CD8-positive, alpha-beta memory T cell (primary cell): ENCODE measurements around the gene SRP68. TPM values are rescaled to one million over a fixed set of nuclear protein-coding genes. Genes with fewer than 3 reads are reported as not detected.
A peak's percentile ranks its signal among the peaks of the same experiment; 100 is the strongest.

Experiments
- CTCF ChIA-PET: fragments of 350-600 bp; sonication (Branson Sonifier 250); formaldehyde crosslinking; loops from one replicate; lab custom pipeline; 2021; ENCODE audit warnings: antibody characterized with exemption; lab: Charles Lee
- POLR2A ChIA-PET: fragments of 350-600 bp; sonication (Branson Sonifier 250); formaldehyde crosslinking; loops from one replicate; lab custom pipeline; 2021; ENCODE audit warnings: antibody characterized with exemption; lab: Charles Lee
- DNase-seq, 5 donors: peaks; one replicate each; pipeline versions ENCODE4 v3.0.0 to v3.0.0-alpha.2; 2020 to 2022; ENCODE audit warnings: mixed read lengths in 1 of 5
- H3K27ac ChIP-seq: one replicate; pipeline ENCODE4 v1.7.0; 2013; ENCODE audit warnings: low read depth, mild to moderate bottlenecking, low read length, moderate library complexity
- H3K27me3 ChIP-seq: 2 replicates; pipeline ENCODE4 v1.7.0; 2013; ENCODE audit warnings: low read length, mild to moderate bottlenecking; ENCODE audit not compliant: insufficient read depth, poor library complexity, severe bottlenecking
- H3K36me3 ChIP-seq: 2 replicates; pipeline ENCODE4 v1.7.0; 2013; ENCODE audit warnings: mild to moderate bottlenecking, low read length, moderate library complexity; ENCODE audit not compliant: insufficient read depth
- H3K4me1 ChIP-seq: 2 replicates; pipeline ENCODE4 v1.7.0; 2013; ENCODE audit warnings: mild to moderate bottlenecking, low read length, moderate library complexity; ENCODE audit not compliant: insufficient read depth
- H3K4me3 ChIP-seq: 2 replicates; pipeline ENCODE4 v1.7.0; 2013; ENCODE audit warnings: mild to moderate bottlenecking, low read length
- H3K9me3 ChIP-seq: 2 replicates; pipeline ENCODE4 v1.7.0; 2013; ENCODE audit warnings: mild to moderate bottlenecking, low read length
- H3K27ac Mint-ChIP-seq, 8 donors: one replicate each; pipeline ENCODE4 v1.8.0; 2020 to 2021; ENCODE audit warnings: mixed read lengths in 8 of 8, mild to moderate bottlenecking in 6 of 8, inconsistent platforms in 3 of 8, moderate library complexity in 3 of 8
- H3K27me3 Mint-ChIP-seq, 2 donors: one replicate each; pipeline ENCODE4 v1.8.0; 2020 to 2021; ENCODE audit warnings: mixed read lengths in 2 of 2, mild to moderate bottlenecking in 1 of 2, moderate library complexity in 1 of 2
- H3K36me3 Mint-ChIP-seq, 3 donors: one replicate each; pipeline ENCODE4 v1.8.0; 2020 to 2021; ENCODE audit warnings: mixed read lengths in 3 of 3, inconsistent platforms in 1 of 3, mild to moderate bottlenecking in 1 of 3
- H3K4me1 Mint-ChIP-seq, 3 donors: one replicate each; pipeline ENCODE4 v1.8.0; 2020 to 2021; ENCODE audit warnings: mixed read lengths in 3 of 3, inconsistent platforms in 1 of 3, mild to moderate bottlenecking in 1 of 3
- H3K4me3 Mint-ChIP-seq, 7 donors: one replicate each; pipeline ENCODE4 v1.8.0; 2020 to 2021; ENCODE audit warnings: mixed read lengths in 7 of 7, mild to moderate bottlenecking in 6 of 7, moderate library complexity in 4 of 7, inconsistent platforms in 2 of 7
- H3K9me3 Mint-ChIP-seq, 5 donors: one replicate each; pipeline ENCODE4 v1.8.0; 2020 to 2022; ENCODE audit warnings: mixed read lengths in 5 of 5, mild to moderate bottlenecking in 3 of 5, moderate library complexity in 2 of 5, inconsistent platforms in 1 of 5
- polyA plus RNA-seq: library from polyadenylated mRNA; unstranded; fragments of 300-500 nt; fragmentation: Illumina TruSeq; gene quantifications from one replicate; pipeline ENCODE4 v1.2.3, GENCODE V29; 2021
- total RNA-seq, 2 experiments: library from RNA; stranded (reverse); gene quantifications; one replicate each; pipeline ENCODE4 v1.2.3, GENCODE V29; 2021

Gene SRP68
- total and polyA plus RNA-seq, 3 experiments from 2014 or later, result 80.4 to 123 (median 120) TPM

- H3K36me3 Mint-ChIP-seq, result no peaks in the 10 kb centered on the region
- no peak overlapping the region for H3K27ac Mint-ChIP-seq
- H3K27ac ChIP-seq, result no peak overlapping the region
- no peak for DNase-seq
- peaks cover 0 to 6% (median 2%) of the 10 kb centered on the region in 3 donors for H3K4me1 Mint-ChIP-seq
- H3K4me3 ChIP-seq, result no peak overlapping the region
- no peaks in the 10 kb centered on the region for H3K9me3 ChIP-seq
- CTCF ChIA-PET, result interaction anchor here (0.9 to 3.7 kb wide), 8 partner anchors 9 to 113 kb away, joined by 3 to 14 read pairs (median 5); partner anchors contain the start of genes EXOC7 and MRPL38
- H3K27me3 ChIP-seq, result no peaks in the 10 kb centered on the region
- no peak overlapping the region for H3K4me3 Mint-ChIP-seq
- POLR2A ChIA-PET, result interaction anchor here (0.6 kb wide), 1 partner anchor 18 kb away, joined by 5 read pairs; no protein-coding TSS in a partner anchor
- no peaks in the 10 kb centered on the region for H3K36me3 ChIP-seq
- no peaks in the 10 kb centered on the region for H3K4me1 ChIP-seq
- H3K27me3 Mint-ChIP-seq, result peaks cover 0 to under 1% of the 10 kb centered on the region in 2 donors
- H3K9me3 Mint-ChIP-seq, result no peaks in the 10 kb centered on the region
These were observed 64.1 kb downstream of the SRP68 start for GRCh38 chr17:76008208-76008607.

- POLR2A ChIA-PET, result interaction anchor here (0.6 kb wide), 1 partner anchor 17 kb away, joined by 5 read pairs; no protein-coding TSS in a partner anchor
These were observed 64.5 kb downstream of the SRP68 start for GRCh38 chr17:76007850-76008165.

GRCh38 chr17:76007131-76007849, 65.0 kb downstream of the SRP68 start:
- Mint-ChIP-seq H3K4me3 (no peak overlapping the region), H3K27ac (peak overlapping the region in 1 of 8 donors; percentile 15), H3K9me3 (no peaks in the 10 kb centered on the region), H3K4me1 (peaks cover 0 to 6% (median 2%) of the 10 kb centered on the region in 3 donors), H3K36me3 (peaks cover 0 to 2% (median 0%) of the 10 kb centered on the region in 3 donors), H3K27me3 (no peaks in the 10 kb centered on the region)
- ChIA-PET CTCF (interaction anchor here (1.0 to 1.2 kb wide), 3 partner anchors 39 to 102 kb away, joined by 5 to 9 read pairs (median 5); partner anchors contain the start of gene MRPL38), POLR2A (interaction anchor here (0.6 kb wide), 1 partner anchor 17 kb away, joined by 5 read pairs; no protein-coding TSS in a partner anchor)
- no peaks in the 10 kb centered on the region for H3K4me1 ChIP-seq
- H3K27me3 ChIP-seq, result no peaks in the 10 kb centered on the region
- H3K36me3 ChIP-seq, result no peaks in the 10 kb centered on the region
- no peaks in the 10 kb centered on the region for H3K9me3 ChIP-seq
- no peak for DNase-seq
- no peak overlapping the region for H3K27ac ChIP-seq
- H3K4me3 ChIP-seq, result no peak overlapping the region

More at GRCh38 chr17:76007850-76008165, 64.5 kb downstream of the SRP68 start:
- Histone ChIP-seq H3K4me1 (no peaks in the 10 kb centered on the region), H3K36me3 (no peaks in the 10 kb centered on the region), H3K9me3 (no peaks in the 10 kb centered on the region), H3K4me3 (no peak overlapping the region), H3K27ac (no peak overlapping the region), H3K27me3 (no peaks in the 10 kb centered on the region)
- H3K9me3 Mint-ChIP-seq, result no peaks in the 10 kb centered on the region
- no peaks in the 10 kb centered on the region for H3K27me3 Mint-ChIP-seq
- CTCF ChIA-PET, result interaction anchor here (0.9 to 2.0 kb wide), 5 partner anchors 10 to 103 kb away, joined by 3 to 9 read pairs (median 5); partner anchors contain the start of gene MRPL38
- DNase-seq, result no peak
- no peak overlapping the region for H3K4me3 Mint-ChIP-seq
- H3K36me3 Mint-ChIP-seq, result no peaks in the 10 kb centered on the region
- peaks cover 0 to 6% (median 2%) of the 10 kb centered on the region in 3 donors for H3K4me1 Mint-ChIP-seq
- H3K27ac Mint-ChIP-seq, result no peak overlapping the region

GRCh38 chr17:76005263-76006149, 66.8 kb downstream of the SRP68 start:
- Histone ChIP-seq H3K4me1 (no peaks in the 10 kb centered on the region), H3K27ac (no peak overlapping the region), H3K36me3 (no peaks in the 10 kb centered on the region), H3K4me3 (no peak overlapping the region), H3K27me3 (no peaks in the 10 kb centered on the region), H3K9me3 (no peaks in the 10 kb centered on the region)
- peak overlapping the region in 2 of 8 donors; percentile 41 to 70 for H3K27ac Mint-ChIP-seq
- CTCF ChIA-PET, result interaction anchor here (0.6 to 3.5 kb wide), 26 partner anchors 9 to 298 kb away, joined by 3 to 28 read pairs (median 3); partner anchors contain the start of genes FBF1, MRPL38, TRIM65 and WBP2
- H3K9me3 Mint-ChIP-seq, result no peaks in the 10 kb centered on the region
- POLR2A ChIA-PET, result interaction anchor here (1.1 kb wide), 1 partner anchor 100 kb away, joined by 3 read pairs; the partner anchor contains the start of gene MRPL38
- peak; percentile 60 to 85 (median 72) for DNase-seq
- H3K4me1 Mint-ChIP-seq, result peaks cover 0 to 6% (median 2%) of the 10 kb centered on the region in 3 donors
- H3K4me3 Mint-ChIP-seq, result no peak overlapping the region
- H3K36me3 Mint-ChIP-seq, result peaks cover 0 to 7% (median 0%) of the 10 kb centered on the region in 3 donors
- H3K27me3 Mint-ChIP-seq, result no peaks in the 10 kb centered on the region

- Histone ChIP-seq H3K9me3 (no peaks in the 10 kb centered on the region), H3K36me3 (no peaks in the 10 kb centered on the region), H3K27ac (no peak overlapping the region), H3K27me3 (no peaks in the 10 kb centered on the region), H3K4me3 (no peak overlapping the region), H3K4me1 (no peaks in the 10 kb centered on the region)
- Mint-ChIP-seq H3K27me3 (no peaks in the 10 kb centered on the region), H3K4me3 (no peak overlapping the region), H3K27ac (peak overlapping the region in 1 of 8 donors; percentile 10), H3K36me3 (peaks cover 0 to 7% (median 0%) of the 10 kb centered on the region in 3 donors), H3K9me3 (no peaks in the 10 kb centered on the region), H3K4me1 (peaks cover 0 to 6% (median 2%) of the 10 kb centered on the region in 3 donors)
- no peak for DNase-seq
- ChIA-PET CTCF (interaction anchor here (0.6 to 3.5 kb wide), 20 partner anchors 9 to 299 kb away, joined by 3 to 28 read pairs (median 4); partner anchors contain the start of genes FBF1, MRPL38, TRIM65 and WBP2), POLR2A (interaction anchor here (1.1 kb wide), 1 partner anchor 100 kb away, joined by 3 read pairs; the partner anchor contains the start of gene MRPL38)
These were observed 67.5 kb downstream of the SRP68 start for GRCh38 chr17:76004750-76005262.

GRCh38 chr17:76003915-76004314, 68.4 kb downstream of the SRP68 start:
- no peaks in the 10 kb centered on the region for H3K36me3 ChIP-seq
- no peaks in the 10 kb centered on the region for H3K9me3 Mint-ChIP-seq
- no peak overlapping the region for H3K27ac ChIP-seq
- H3K4me1 Mint-ChIP-seq, result peaks cover 0 to 6% (median 2%) of the 10 kb centered on the region in 3 donors
- no peaks in the 10 kb centered on the region for H3K27me3 ChIP-seq
- H3K4me3 Mint-ChIP-seq, result no peak overlapping the region
- no peaks in the 10 kb centered on the region for H3K4me1 ChIP-seq
- peaks cover 0 to 7% (median 0%) of the 10 kb centered on the region in 3 donors for H3K36me3 Mint-ChIP-seq
- H3K27me3 Mint-ChIP-seq, result no peaks in the 10 kb centered on the region
- no peaks in the 10 kb centered on the region for H3K9me3 ChIP-seq
- no peak for DNase-seq
- POLR2A ChIA-PET, result interaction anchor here (0.6 to 0.7 kb wide), 2 partner anchors 150 to 153 kb away, joined by 3 read pairs; no protein-coding TSS in a partner anchor
- CTCF ChIA-PET, result interaction anchor here (0.6 to 3.5 kb wide), 7 partner anchors 10 to 244 kb away, joined by 3 to 20 read pairs (median 4); partner anchors contain the start of genes MRPL38 and TRIM65
- H3K27ac Mint-ChIP-seq, result peak overlapping the region in 2 of 8 donors; percentile 5 to 89
- H3K4me3 ChIP-seq, result no peak overlapping the region

GRCh38 chr17:76002100-76002499, 70.2 kb downstream of the SRP68 start:
- Histone ChIP-seq H3K4me3 (no peak overlapping the region), H3K36me3 (no peaks in the 10 kb centered on the region), H3K4me1 (peaks cover 5% of the 10 kb centered on the region), H3K9me3 (no peaks in the 10 kb centered on the region), H3K27ac (no peak overlapping the region), H3K27me3 (no peaks in the 10 kb centered on the region)
- ChIA-PET POLR2A (interaction anchor here (0.6 kb wide), 1 partner anchor 61 kb away, joined by 3 read pairs; no protein-coding TSS in a partner anchor), CTCF (interaction anchor here (1.4 to 3.3 kb wide), 7 partner anchors 8 to 278 kb away, joined by 4 to 20 read pairs (median 5); partner anchors contain the start of gene MRPL38)
- H3K4me3 Mint-ChIP-seq, result no peak overlapping the region
- H3K4me1 Mint-ChIP-seq, result peaks cover 6 to 12% (median 9%) of the 10 kb centered on the region in 3 donors
- no peak for DNase-seq
- no peaks in the 10 kb centered on the region for H3K27me3 Mint-ChIP-seq
- H3K27ac Mint-ChIP-seq, result no peak overlapping the region
- no peaks in the 10 kb centered on the region for H3K9me3 Mint-ChIP-seq
- peaks cover 0 to 7% (median 0%) of the 10 kb centered on the region in 3 donors for H3K36me3 Mint-ChIP-seq
